COLO668 (cell line): ENCODE data around the gene ZNF277.

ENCODE experiments used
- DNase-seq: peaks from one replicate; lab custom pipeline; 2025; ENCODE audit not compliant: unreplicated experiment; lab: John Stamatoyannopoulos, UW

The ZNF277 gene, protein sequence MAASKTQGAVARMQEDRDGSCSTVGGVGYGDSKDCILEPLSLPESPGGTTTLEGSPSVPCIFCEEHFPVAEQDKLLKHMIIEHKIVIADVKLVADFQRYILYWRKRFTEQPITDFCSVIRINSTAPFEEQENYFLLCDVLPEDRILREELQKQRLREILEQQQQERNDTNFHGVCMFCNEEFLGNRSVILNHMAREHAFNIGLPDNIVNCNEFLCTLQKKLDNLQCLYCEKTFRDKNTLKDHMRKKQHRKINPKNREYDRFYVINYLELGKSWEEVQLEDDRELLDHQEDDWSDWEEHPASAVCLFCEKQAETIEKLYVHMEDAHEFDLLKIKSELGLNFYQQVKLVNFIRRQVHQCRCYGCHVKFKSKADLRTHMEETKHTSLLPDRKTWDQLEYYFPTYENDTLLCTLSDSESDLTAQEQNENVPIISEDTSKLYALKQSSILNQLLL

DNA sequence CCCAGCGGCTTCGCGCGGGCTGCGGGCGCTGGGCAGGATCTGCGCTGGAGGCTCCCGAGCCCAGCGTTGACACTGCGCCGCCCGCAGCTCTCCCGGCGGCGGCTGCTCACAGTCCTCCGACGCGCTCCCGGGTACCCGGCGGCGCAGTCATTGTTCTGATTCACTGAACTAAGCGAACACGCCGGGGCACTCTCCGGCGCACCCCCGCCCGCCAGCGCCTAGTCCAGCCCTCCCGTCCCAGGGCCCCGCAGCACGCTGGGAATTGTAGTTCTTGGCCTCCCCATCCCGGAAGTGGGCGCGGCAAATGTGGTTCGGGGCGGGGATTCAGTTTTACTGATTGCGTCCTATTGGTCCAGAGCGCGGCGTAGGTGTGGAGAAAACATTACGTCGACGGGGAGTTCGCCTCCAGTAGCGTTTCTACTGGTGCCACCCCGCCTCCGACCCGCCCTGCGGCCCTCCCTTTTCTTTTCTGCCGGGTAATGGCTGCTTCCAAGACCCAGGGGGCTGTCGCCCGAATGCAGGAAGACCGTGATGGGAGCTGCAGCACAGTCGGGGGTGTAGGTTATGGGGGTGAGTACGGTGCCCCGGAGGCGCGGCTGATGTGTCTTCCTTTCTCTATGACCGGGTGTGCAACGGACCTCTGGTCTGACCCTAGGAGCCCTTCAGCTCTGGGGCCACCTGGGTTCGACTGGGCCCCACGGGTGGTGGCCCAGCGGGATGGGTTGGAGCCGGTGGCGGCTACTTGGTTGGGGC, at the start of gene ZNF277, which contains the start of gene DOCK4:
Gene ZNF277, plus strand, starts transcription at position 458 of the 753 bp plus-strand sequence. Its CDS starts 22 bp downstream, at position 480.
Gene DOCK4, minus strand, starts transcription at position 162 of the 753 bp plus-strand sequence. CDS start 261 bp downstream, outside the sequence.
- DNase-seq = peak; percentile 98

GRCh38 chr7:112157072-112157471, 49.4 kb upstream of the ZNF277 start:
- DNase-seq = peak; percentile 21

- DNase-seq = no peak
Measured at GRCh38 chr7:112159351-112159750, 47.1 kb upstream of the ZNF277 start.

DNA sequence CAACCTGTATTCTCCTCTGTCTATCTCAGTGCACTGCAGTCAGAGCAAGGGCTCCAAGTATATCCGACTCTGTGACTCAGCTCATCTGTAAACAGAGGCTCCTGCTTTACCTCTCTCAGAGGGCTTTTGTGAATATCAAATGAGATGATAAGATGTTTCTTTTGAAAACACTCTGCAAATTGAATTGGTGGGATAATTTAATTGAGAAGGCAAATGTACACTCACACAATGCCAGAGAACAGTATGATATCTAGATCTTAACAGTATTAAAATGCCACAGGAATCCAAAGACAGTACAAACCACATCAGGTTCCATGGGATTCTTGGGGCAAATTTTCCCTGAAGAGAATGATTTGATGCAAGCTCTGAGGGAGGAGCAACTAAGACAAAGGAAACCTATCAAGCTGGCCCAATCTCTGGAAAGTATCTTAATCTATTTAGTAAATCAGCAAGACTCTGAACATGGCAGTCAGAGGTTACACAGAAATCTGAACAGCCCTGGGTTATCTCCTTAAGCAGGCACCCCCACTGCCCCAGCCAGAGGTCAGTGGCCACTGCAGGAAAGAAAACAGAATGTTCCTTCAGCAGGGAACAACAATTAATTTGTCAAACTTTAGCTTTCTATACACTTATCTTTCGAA, 46.2 kb upstream of the ZNF277 start:
- DNase-seq = no peak

- no peak for DNase-seq
Measured at GRCh38 chr7:112160771-112161150, 45.7 kb upstream of the ZNF277 start.

- DNase-seq = no peak
Measured at GRCh38 chr7:112161253-112162141, 45.0 kb upstream of the ZNF277 start.

GRCh38 chr7:112162142-112162766, 44.2 kb upstream of the ZNF277 start:
- peak; percentile 56 for DNase-seq

- DNase-seq = no peak
Measured at GRCh38 chr7:112162784-112163506, 43.5 kb upstream of the ZNF277 start.

- no peak for DNase-seq
Measured at GRCh38 chr7:112167147-112167546, 39.3 kb upstream of the ZNF277 start.

DNA sequence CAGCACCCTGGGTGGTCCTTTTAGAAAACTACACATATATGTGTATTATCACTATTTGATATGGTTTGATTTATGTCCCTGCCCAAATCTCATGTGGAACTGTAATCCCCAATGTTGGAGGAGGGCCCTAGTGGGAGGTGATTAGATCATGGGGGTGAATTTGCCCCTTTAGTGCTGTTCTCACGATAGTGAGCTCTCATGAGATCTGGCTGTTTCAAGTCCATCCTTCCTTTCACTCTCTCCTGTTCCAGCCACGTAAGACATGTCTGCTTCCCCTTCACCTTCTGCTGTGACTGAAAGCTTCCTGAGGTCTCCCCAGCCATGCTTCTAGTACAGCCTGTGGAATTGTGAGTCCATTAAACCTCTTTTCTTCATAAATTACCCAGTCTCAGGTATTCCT, 37.6 kb upstream of the ZNF277 start:
- no peak for DNase-seq

- DNase-seq = no peak
Measured at GRCh38 chr7:112171673-112172072, 34.8 kb upstream of the ZNF277 start.

- no peak for DNase-seq
Measured at GRCh38 chr7:112172870-112173567, 33.5 kb upstream of the ZNF277 start.

DNA sequence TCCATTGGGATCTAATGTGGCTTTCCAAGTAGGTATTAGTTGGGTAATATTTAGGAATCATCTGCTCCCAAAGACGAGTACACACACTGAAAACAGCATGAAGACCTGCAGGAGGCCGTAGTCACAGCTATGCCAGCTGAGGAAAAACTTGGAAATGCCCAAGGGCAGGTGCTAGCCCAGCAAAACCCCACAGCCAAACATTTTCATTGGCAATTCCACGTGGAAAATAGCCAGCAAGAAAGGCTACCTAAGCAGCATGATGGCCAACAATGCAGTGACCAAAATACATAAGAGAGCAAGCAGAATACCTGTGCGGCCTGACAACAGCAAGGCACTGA, 33.0 kb upstream of the ZNF277 start:
- no peak for DNase-seq

DNA sequence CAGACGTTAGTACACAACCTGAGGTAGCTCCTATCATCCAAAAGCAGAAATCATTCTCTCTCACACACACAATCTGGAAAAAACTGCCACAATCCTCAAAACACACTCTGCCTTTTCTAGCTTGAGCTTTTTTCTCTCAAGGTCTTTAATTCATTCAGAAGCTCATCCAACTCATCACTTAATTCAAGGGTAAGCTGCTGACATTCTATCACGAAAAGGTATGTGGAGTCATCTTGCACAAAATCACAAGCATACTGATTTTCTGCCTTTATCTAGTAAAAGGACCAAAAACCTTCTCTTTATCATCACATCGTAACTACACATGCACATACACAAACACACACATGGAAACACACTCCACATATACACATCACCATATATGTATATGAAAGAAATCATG, 32.3 kb upstream of the ZNF277 start:
- DNase-seq = no peak

DNA sequence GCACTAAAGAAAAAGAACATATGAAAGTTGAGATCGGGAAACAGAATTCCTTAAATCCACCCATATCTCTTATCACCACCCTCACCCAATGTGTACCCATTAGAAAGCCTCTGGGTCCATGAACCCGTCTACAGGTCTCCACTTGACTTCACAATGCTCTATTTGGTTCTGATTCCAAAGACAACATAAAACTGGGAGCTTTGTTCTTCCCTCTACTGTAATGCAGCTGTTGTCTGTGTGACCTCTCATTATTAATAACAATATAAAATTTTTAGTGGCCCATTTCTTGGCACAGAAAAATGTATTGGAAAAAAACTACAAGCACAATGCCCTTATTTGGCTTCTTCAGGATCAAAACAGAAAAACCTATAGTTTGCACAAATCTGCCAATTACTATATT, 30.3 kb upstream of the ZNF277 start:
- no peak for DNase-seq

DNA sequence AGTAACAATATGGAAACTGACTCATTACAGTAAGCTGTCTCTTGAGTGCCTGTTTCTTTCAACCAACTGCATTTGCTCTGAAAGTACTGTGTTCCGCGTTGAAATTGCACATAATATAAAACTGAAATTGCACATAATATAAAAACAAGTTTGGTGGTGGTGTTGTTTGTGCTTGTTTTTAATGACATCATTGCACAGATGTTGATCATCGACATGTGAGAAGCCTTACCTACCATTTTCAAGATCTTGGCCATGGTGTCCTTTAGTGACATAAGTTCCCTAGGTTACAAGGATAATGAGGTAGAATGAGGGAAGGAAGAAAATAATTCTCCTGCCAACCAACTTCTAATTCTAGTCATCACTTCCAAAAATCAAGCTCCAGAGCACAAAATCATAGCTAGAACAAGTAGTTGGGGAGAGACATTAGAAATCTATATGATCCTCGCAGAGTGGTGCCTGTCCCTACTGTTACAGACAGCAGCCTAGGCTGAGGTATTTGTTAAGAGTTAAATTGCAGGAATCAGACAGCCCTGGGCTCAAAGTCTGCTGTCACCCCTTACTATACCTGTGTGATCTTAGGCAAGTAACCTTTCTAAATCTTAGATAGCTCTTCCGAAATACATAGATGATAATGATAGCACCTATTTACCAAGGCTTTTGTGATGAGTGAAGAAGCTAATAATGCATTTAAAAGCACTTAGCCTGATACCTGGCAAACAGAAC, 29.6 kb upstream of the ZNF277 start:
- DNase-seq = no peak

- no peak for DNase-seq
Measured at GRCh38 chr7:112180223-112180622, 26.3 kb upstream of the ZNF277 start.

- DNase-seq = peak; percentile 54
Measured at GRCh38 chr7:112182749-112183148, 23.7 kb upstream of the ZNF277 start.
